Mesodermal cell (in vitro differentiated cells): ENCODE results near the gene AUTS2.
"Not testable (repeated sequence)": the region's sequence is repeated elsewhere in the genome, so short reads cannot be mapped to it uniquely, and the experiment has no call there.

ENCODE experiments used
- H3K27ac ChIP-seq: 2 replicates; pipeline ENCODE4 v1.7.0; 2013; ENCODE audit warnings: mild to moderate bottlenecking, low read depth, low read length, moderate library complexity; ENCODE audit not compliant: severe bottlenecking
- H3K36me3 ChIP-seq: 2 replicates; pipeline ENCODE4 v1.7.1; 2013; ENCODE audit warnings: mild to moderate bottlenecking, low read length, moderate library complexity; ENCODE audit not compliant: control insufficient read depth, insufficient read depth
- H3K4me1 ChIP-seq: one replicate; pipeline ENCODE4 v1.7.1; 2013; ENCODE audit warnings: mild to moderate bottlenecking, low read length; ENCODE audit not compliant: insufficient read depth, control insufficient read depth, poor library complexity, severe bottlenecking
- H3K4me3 ChIP-seq: 2 replicates; pipeline ENCODE4 v1.7.0; 2013; ENCODE audit warnings: low read length, control low read depth, mild to moderate bottlenecking; ENCODE audit not compliant: insufficient read depth, poor library complexity, severe bottlenecking; ENCODE audit errors: extremely low read depth
- H3K9me3 ChIP-seq: 2 replicates; pipeline ENCODE4 v1.7.1; 2013; ENCODE audit warnings: mild to moderate bottlenecking, low read length, moderate library complexity; ENCODE audit not compliant: control insufficient read depth
- WGBS, 2 experiments: methylation state at CpG; one replicate each; pipeline ENCODE4 v1.1.5; 2013; ENCODE audit warnings: missing lambda C conversion rate in 2 of 2; ENCODE audit not compliant: insufficient coverage in 2 of 2; 5-methylcytosine and 5-hydroxymethylcytosine counted together

AUTS2 gene

GRCh38 chr7:70594170-70594569 is 995.9 kb downstream of the AUTS2 start:
- 92 to 93% methylated on average over 3 to 4 of the region's 4 CpGs for WGBS, 2 experiments
- Histone ChIP-seq H3K4me3 (no peak overlapping the region), H3K9me3 (no peaks in the 10 kb centered on the region), H3K36me3 (no peaks in the 10 kb centered on the region), H3K4me1 (peaks cover 27% of the 10 kb centered on the region), H3K27ac (no peak overlapping the region)

GRCh38 chr7:70594885-70595284 is 996.6 kb downstream of the AUTS2 start:
- H3K36me3 ChIP-seq, H3K27ac ChIP-seq, H3K9me3 ChIP-seq, H3K4me3 ChIP-seq: not testable (repeated sequence)
- H3K4me1 ChIP-seq: peaks cover 27% of the 10 kb centered on the region
- WGBS, 2 experiments: 86 to 91% methylated on average over 6 to 7 of the region's 7 CpGs

DNA sequence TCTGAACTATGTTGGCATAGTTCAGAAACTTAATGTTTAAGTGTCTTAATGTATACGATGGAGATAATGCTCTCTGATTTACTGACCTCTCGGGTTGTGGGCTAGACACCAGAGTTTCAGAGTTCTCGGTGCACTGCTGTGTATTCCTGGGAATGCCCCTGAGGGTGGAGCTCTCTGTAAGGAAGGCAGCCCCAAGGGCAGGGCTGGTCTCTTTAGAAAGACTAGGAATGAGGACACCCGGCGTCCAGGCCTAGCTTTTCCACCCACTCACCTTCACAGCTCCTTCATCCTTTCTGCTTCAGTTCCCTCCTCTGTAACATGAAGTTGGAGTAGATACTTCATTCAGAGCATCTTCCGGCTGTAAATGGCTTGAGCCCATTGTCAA is 997.1 kb downstream of the AUTS2 start:
- H3K9me3 ChIP-seq: no peaks in the 10 kb centered on the region
- H3K4me3 ChIP-seq: peak overlapping the region; percentile 35
- H3K4me1 ChIP-seq: peaks cover 24% of the 10 kb centered on the region
- no peaks in the 10 kb centered on the region for H3K36me3 ChIP-seq
- WGBS, 2 experiments: 56 to 74% methylated on average over 2 to 3 of the region's 6 CpGs
- no peak overlapping the region for H3K27ac ChIP-seq

DNA sequence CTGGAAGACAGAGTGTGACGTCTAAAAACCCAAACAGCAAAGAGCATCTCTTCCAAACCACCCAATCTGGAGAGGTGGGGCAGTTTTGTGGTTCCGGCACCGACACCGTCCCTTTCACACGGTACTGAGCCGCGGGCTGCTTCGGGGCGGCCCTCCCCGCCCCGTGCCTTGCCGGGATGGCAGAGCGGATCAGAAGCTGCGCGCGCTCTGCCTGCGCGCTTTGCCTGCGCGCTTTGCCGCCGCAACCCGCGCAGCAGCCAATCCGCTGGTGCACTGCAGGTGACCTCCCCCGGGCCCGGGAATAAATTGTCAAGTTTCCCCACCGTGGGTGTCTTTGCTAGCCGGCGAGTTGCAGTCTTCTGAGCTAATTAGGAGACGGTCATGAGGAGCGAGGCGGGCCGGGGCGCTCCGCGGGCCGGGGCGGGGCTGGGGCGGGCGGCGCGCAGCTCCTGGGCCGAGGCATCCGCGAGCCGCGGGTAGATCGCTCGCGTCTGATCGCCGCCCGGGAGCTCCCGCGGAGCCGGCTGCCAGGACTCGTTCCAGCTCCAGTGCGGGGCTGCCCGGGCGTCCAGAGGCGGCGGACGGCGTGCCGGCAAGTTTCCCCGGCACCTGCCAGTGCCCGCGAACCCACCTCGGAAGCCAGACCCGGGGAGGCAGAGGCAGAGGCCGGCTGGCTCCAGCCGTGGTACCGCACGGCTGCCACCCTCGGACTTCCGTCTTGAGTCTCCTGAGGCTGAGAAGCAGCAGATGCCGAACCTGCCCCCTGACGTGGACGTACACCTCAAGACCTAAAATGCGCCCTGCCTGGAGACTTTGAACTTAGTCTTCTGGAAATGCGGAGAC is 997.7 kb downstream of the AUTS2 start:
- Histone ChIP-seq H3K9me3 (peaks cover 3% of the 10 kb centered on the region), H3K36me3 (no peaks in the 10 kb centered on the region), H3K4me3 (peak overlapping the region; percentile 35), H3K27ac (no peak overlapping the region), H3K4me1 (peaks cover 19% of the 10 kb centered on the region)
- WGBS, 2 experiments: 1% methylated on average over 61 to 75 of the region's 82 CpGs

DNA sequence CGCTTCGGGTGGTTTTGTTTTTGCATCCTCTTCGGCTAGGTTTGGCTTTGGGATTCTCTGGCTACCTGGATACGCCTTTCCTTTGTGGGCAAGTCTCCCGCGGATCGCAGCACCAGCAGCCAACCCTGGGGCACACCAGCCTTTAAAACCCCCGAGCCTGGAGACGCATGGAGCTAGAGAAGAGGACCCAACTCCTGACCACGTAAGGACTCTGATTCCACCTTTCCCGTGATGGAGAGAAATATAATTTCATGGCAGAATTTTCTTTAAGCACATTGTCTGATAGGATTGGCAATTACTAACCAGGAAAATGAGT is 998.3 kb downstream of the AUTS2 start:
- H3K4me3 ChIP-seq: peak overlapping the region; percentile 35
- no peaks in the 10 kb centered on the region for H3K36me3 ChIP-seq
- peaks cover 13% of the 10 kb centered on the region for H3K4me1 ChIP-seq
- WGBS, 2 experiments: 0% methylated on average over 3 to 6 of the region's 11 CpGs
- H3K9me3 ChIP-seq: peaks cover 9% of the 10 kb centered on the region
- no peak overlapping the region for H3K27ac ChIP-seq

DNA sequence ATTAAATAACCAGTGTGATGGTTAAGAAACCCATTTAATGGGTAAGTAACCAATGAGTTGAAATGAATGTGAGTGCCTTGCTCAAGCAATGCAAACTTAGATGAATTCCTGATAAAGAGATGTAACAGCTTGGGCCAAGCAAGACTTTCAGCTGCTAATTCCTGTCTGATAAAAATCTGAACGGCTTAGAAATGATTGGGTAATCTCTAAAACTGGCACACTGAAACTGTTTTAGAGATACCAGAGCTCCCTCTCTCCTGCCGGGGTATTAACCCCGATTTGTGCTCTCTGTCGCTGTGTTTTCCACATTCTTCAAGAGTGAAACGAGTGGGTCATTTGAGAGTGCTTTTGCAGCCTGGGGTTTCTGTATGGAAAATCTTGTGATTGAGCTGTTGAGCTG is 998.8 kb downstream of the AUTS2 start:
- Histone ChIP-seq H3K4me3 (peak overlapping the region; percentile 35), H3K4me1 (peaks cover 13% of the 10 kb centered on the region), H3K9me3 (peaks cover 9% of the 10 kb centered on the region), H3K27ac (no peak overlapping the region), H3K36me3 (no peaks in the 10 kb centered on the region)
- WGBS, 2 experiments: 29 to 40% methylated on average over 3 to 4 of the region's 5 CpGs

GRCh38 chr7:70598976-70599375 is 1000.7 kb downstream of the AUTS2 start:
- WGBS, 2 experiments: 75% methylated on average over 1 of the region's 2 CpGs; no CpG with 5 or more reads in 1 of the 2 experiments
- peaks cover 9% of the 10 kb centered on the region for H3K9me3 ChIP-seq
- no peaks in the 10 kb centered on the region for H3K36me3 ChIP-seq
- no peak overlapping the region for H3K4me3 ChIP-seq
- H3K27ac ChIP-seq: no peak overlapping the region
- H3K4me1 ChIP-seq: peaks cover 13% of the 10 kb centered on the region

GRCh38 chr7:70599446-70600190 is 1001.3 kb downstream of the AUTS2 start:
- Histone ChIP-seq H3K4me3 (no peak overlapping the region), H3K9me3 (peaks cover 13% of the 10 kb centered on the region), H3K4me1 (peaks cover 11% of the 10 kb centered on the region), H3K27ac (no peak overlapping the region), H3K36me3 (no peaks in the 10 kb centered on the region)
- 65 to 67% methylated on average over 4 of the region's 5 CpGs for WGBS, 2 experiments

DNA sequence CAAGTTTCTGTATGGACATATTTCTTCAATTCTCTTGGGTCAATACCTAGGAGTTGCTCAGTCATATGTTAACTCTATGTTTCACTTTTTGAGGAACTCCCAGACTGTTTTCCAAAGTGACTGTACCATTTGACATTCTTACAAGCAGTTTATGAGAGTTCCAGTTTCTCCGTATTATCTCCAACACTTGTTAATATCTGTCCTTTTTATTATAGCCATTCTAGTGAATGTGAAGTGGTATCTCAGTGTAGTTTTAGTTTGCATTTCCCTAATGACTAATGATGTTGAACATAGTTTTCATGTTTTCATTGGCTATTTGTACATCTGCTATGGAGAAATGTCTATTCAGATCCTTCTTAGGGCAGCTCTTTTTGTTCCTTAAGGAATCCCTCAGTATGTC is 1002.7 kb downstream of the AUTS2 start:
- Histone ChIP-seq H3K9me3 (peaks cover 15% of the 10 kb centered on the region), H3K4me1 (peaks cover 11% of the 10 kb centered on the region), H3K36me3 (no peaks in the 10 kb centered on the region), H3K4me3 (no peak overlapping the region), H3K27ac (no peak overlapping the region)
- WGBS, 2 experiments: no CpG with 5 or more reads among the region's 1 CpG

GRCh38 chr7:70602117-70602516 is 1003.8 kb downstream of the AUTS2 start:
- Histone ChIP-seq H3K36me3 (no peaks in the 10 kb centered on the region), H3K27ac (no peak overlapping the region), H3K4me1 (peaks cover 3% of the 10 kb centered on the region), H3K9me3 (peaks cover 15% of the 10 kb centered on the region), H3K4me3 (no peak overlapping the region)
- 63 to 96% methylated on average over 2 to 3 of the region's 4 CpGs for WGBS, 2 experiments

GRCh38 chr7:70607281-70607680 is 1009.0 kb downstream of the AUTS2 start:
- H3K4me3 ChIP-seq: no peak overlapping the region
- H3K27ac ChIP-seq: no peak overlapping the region
- 93% methylated on average over 5 to 7 of the region's 7 CpGs for WGBS, 2 experiments
- H3K9me3 ChIP-seq: peaks cover 6% of the 10 kb centered on the region
- H3K36me3 ChIP-seq: no peaks in the 10 kb centered on the region
- no peaks in the 10 kb centered on the region for H3K4me1 ChIP-seq
